GM11168 (cell line): ENCODE results near the gene IFIH1.

Experiments
- in situ Hi-C: fragments of 300-500 bp; cut with MboI; formaldehyde crosslinking; loops from one replicate; pipeline ENCODE4 v1.12.0; 2022; ENCODE audit warnings: low sequenced_read_pairs; ENCODE audit not compliant: unreplicated experiment

Gene IFIH1

GRCh38 chr2:162318328-162319180 lies at the start of gene IFIH1:
Gene IFIH1, minus strand, starts transcription at chr2:162318684. Its CDS starts 377 bp downstream, at chr2:162318307.
- in situ Hi-C loops = no loop called here

DNA sequence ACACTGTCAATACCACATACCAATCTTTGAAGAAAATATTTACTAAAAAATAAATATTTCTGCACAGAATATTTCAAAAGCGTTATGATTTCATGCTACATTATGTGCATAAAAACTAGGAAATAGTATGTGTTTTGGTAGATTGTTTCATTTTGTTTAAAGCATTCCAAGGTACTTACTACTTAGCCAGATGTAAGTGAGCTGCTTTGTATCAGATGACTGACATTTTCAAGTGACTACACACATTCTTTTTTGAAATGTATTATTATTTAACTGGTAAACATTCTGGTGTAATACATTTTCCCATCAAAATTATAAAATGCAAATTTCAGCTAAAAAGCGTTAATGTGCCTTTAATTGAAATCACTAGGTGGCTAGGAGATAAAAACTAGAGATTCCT lies 46.9 kb upstream of the IFIH1 start:
- in situ Hi-C loops = no loop called here

GRCh38 chr2:162344617-162344950 lies 26.1 kb upstream of the IFIH1 start:
- in situ Hi-C loops = no loop called here

DNA sequence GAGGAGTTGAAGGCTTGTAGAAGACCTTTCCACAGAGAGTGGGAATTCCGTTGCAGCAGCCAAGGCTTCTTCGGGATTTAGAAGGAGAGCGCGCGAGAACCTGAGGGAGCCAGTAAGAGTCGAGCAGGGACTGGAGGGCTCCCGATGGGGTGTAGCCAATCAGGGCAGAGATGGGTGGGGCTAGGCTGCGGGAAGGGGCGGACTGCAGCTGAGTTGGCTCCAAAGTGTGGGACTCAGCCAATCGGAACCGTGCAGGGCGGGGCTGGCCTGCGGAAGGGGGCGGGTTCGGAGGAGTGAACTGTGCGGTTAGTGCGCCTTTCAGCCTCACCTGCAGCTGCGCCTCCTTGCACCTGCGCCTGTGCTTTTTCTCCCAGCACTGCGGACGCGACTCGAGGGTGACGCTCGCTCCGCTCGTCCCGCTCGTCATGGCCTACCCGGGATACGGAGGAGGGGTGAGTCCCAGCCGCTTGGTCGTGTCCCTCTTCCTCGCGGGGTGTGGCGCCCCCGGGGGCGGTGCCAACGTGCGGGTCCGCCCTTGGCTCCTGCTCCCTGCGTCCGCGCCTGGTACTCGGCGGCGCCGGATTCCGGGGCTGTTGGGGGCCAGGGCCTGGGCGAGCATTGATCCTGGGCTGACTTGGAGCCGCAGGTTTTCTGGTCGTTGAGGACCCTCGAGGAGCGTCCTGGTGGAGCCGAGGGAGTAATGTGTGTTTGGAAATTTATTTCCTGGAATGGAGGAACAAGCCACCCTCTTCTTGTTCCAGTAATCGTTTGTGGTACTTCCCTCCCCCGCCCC lies 25.5 kb upstream of the IFIH1 start, which contains the start of gene GCA:
GCA (plus strand) TSS at position 309 of the 793 bp plus-strand sequence; CDS start at position 426, 117 bp downstream.
- in situ Hi-C loops = no loop called here

GRCh38 chr2:162343492-162343823 lies 25.0 kb upstream of the IFIH1 start:
- in situ Hi-C loops = no loop called here

DNA sequence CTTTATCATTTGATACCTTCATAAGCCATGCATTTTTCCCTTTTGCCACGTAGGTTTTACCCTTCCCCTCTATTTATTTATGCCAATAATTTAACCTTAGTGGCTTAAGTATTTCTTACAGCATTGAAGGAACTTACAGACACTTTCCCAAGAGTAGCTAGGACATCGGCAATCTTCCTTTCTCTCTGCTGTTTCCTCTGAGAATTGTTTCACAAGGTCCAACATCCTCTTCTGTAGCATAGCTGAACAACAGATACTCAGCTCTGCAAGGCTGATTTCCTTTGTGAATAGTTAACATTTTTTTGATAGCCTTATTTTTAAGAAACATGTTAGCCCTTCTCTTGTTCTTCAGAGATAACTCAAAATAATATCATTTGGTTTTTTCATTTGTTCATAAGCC lies 24.4 kb upstream of the IFIH1 start:
- in situ Hi-C loops = no loop called here

DNA sequence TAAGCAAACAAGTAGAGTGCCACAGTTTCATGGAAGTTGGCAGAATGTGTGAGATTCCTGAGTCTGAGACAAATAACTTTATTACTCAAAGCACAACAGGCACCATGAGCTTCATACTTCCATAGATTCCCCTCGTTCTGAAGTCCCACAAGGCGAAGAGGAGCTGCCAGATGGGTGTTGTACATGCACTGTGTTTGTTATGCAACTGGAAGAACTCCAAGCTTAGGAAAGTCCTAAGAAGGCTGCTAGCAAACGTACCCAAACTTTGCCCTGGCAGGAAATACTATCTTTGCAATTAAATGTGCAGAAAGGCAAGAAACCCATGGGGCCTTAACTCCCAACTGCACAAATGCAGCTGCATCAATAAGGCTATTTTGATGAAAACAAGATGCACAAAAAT lies 23.8 kb upstream of the IFIH1 start:
- in situ Hi-C loops = no loop called here

GRCh38 chr2:162340822-162341221 lies 22.3 kb upstream of the IFIH1 start:
- in situ Hi-C loops = no loop called here

DNA sequence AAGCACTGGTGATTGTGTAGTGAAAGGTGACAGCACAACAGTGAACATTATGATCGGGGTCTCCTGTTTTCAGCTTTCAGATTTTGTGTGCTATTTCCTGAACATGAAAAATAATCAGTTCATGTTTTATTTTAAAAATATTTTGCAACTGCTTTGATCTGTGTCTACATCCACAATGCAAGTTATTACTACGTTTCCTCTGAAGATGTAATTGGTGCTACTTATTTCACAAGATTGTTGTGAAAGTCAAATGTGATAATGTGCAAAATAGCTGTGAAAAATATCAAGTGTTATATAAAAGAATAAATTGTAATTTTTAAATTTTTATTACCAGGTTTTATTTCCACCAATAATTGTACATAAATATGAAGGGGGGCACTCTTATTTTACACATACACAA lies 19.4 kb upstream of the IFIH1 start:
- in situ Hi-C loops = no loop called here

DNA sequence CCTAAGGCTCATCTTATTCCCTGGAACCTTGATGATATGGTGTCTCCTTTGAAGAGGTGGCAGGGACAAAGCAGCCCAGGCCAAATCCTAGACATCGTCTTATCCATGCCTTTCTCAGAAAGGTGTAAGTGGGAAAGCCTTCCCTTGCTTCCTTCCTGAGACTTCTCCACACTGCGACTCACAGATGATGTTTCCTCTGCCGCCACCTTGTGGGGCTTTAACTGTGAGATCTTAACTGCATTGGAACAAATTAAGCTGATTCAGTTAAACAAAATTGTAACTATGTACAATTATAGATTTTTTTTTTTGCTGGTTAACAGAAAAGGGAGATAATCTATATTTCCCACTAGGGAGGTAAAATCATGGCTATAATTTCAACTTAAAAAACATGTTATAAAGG lies 15.5 kb upstream of the IFIH1 start:
- in situ Hi-C loops = no loop called here

GRCh38 chr2:162330881-162331280 lies 12.4 kb upstream of the IFIH1 start:
- in situ Hi-C loops = no loop called here

GRCh38 chr2:162328424-162329157 lies 10.1 kb upstream of the IFIH1 start:
- in situ Hi-C loops = no loop called here

- in situ Hi-C loops = no loop called here
Measured at GRCh38 chr2:162327806-162328205, 9.3 kb upstream of the IFIH1 start.

- in situ Hi-C loops = no loop called here
Measured at GRCh38 chr2:162327134-162327769, 8.8 kb upstream of the IFIH1 start.

GRCh38 chr2:162324953-162325352 lies 6.5 kb upstream of the IFIH1 start:
- in situ Hi-C loops = no loop called here

DNA sequence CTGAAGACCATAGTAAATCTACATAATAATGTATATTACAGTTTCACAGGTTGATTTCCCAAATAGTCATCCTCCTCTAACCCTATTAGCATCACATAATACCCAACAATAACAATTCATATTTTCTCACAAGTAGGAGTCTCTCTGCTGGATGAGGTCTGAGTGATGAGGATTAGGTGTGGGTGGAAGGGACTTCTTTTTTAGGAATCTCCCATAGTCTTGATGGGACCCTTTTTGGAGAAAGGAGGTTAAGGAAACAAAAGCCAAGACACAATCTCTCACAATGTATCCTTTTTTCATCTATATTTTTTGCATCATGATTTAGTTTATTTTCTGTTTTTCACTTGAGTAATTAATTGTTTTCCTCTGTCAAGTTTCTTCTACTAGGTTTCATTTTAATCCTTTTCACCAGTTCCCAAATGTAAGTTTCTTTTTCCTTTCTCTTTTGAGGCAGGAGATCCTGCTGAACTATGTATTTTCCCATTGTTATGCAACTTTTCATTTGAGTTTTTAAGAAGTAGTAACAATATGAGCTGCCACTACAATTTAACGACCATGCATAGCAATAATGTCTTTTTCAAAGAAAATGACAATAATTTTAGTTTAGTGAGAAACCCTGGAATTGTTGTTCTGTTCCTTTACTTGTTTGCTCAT lies 2.5 kb upstream of the IFIH1 start:
- in situ Hi-C loops = no loop called here

DNA sequence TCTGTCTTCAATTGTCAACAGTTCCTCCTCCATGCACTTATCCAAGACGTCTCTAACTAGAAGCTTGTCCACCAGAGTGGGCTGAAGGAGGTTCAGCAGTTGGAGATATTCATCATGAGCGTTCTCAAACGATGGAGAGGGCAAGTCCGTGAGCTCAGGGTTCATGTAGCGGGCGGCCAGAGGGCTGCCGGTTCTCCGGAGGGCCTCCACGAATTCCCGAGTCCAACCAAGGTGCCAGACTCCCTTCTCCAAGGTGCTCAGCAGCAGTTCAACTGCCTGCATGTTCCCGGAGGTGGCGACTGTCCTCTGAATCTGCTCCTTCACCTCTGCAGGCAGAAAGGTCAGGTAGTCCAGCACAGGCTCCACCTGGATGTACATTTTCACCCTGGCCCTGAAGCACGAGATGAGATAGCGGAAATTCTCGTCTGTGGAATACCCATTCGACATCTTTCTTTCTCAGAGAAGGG lies 590 bp downstream of the IFIH1 start:
- in situ Hi-C loops = no loop called here

- in situ Hi-C loops = no loop called here
Measured at GRCh38 chr2:162317058-162317742, 1.3 kb downstream of the IFIH1 start.

DNA sequence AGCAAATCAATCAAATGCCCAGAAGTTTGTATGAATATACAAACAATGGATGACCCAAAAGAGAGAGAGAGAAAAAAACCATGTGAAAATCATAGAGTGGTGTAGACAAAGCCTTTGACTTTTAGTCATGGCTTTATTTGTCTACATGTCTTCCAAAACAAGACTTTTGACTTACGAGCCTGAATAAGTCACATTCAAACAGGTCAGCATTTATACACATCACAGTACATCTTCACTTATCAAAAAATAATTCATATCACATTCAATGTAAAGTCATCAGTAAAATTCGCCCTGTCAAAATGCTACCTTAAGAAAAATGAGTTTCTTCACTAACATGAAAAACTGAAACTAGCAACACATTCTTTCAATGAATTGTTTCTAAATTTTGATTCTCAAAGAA lies 1.9 kb downstream of the IFIH1 start:
- in situ Hi-C loops = no loop called here
